Prostate gland (tissue), 2 donors: ENCODE data around the gene FBN2. TPM values are rescaled to one million over a fixed set of nuclear protein-coding genes. Genes with fewer than 3 reads are reported as not detected.

Experiments
- DNase-seq: peaks from one replicate; pipeline ENCODE4 v3.0.0-alpha.2; 2019; ENCODE audit warnings: low spot score
- H3K27ac ChIP-seq, 2 donors: fragments of 200-600 bp; sonication (generic); 2 replicates each; pipeline ENCODE4 v1.5.1; 2017 to 2019
- H3K27me3 ChIP-seq: fragments of 200-600 bp; sonication (generic); replicated peaks from 2 replicates; pipeline ENCODE4 v1.5.1; 2019; ENCODE audit not compliant: insufficient read depth
- H3K36me3 ChIP-seq, 2 donors: fragments of 200-600 bp; sonication (generic); 1 replicate in 1 of 2; 2 replicates in 1 of 2; pipeline versions ENCODE4 v1.5.1 to v1.8.1; 2017 to 2019
- H3K4me1 ChIP-seq: fragments of 200-600 bp; sonication (generic); replicated peaks from 2 replicates; pipeline ENCODE4 v1.5.1; 2019
- H3K4me3 ChIP-seq, 2 donors: fragments of 200-600 bp; sonication (generic); 2 replicates each; pipeline ENCODE4 v1.5.1; 2017 to 2019
- H3K9me3 ChIP-seq: fragments of 200-600 bp; sonication (generic); 2 replicates; pipeline ENCODE4 v1.5.1; 2017
- POLR2A ChIP-seq: fragments of 450-650 bp; IDR thresholded peaks from one replicate; pipeline ENCODE4 v1.6.1; 2016; ENCODE audit warnings: antibody characterized with exemption, mild to moderate bottlenecking
- POLR2AphosphoS5 ChIP-seq: sonication (generic); formaldehyde crosslinking; IDR thresholded peaks from one replicate; pipeline ENCODE4 v1.6.1; 2017; ENCODE audit warnings: antibody characterized with exemption
- WGBS: methylation state at CpG from one replicate; pipeline ENCODE4 v1.1.5; 2018; 5-methylcytosine and 5-hydroxymethylcytosine counted together
- intact Hi-C: fragments of 100-400 bp; cut with DNase I; formaldehyde crosslinking; loops from one replicate; pipeline ENCODE4 v1.14.2; 2022
- total RNA-seq, 2 donors: library from RNA; depleted of rRNA; stranded (reverse); fragments of >200 nt; gene quantifications; one replicate each; pipeline ENCODE4 v1.1.0, GENCODE V29; 2016
- TF ChIP-seq, protein P1 (sequence below), 4 experiments: fragments of 200-600 bp in 2 of 4; fragments of 450-650 bp in 2 of 4; sonication (generic) in 2 of 4; IDR thresholded peaks; 1 replicate in 3 of 4; 2 replicates in 1 of 4; pipeline ENCODE4 v1.5.1; 2016 to 2019; ENCODE audit warnings: antibody characterized with exemption in 4 of 4, mild to moderate bottlenecking in 2 of 4, moderate library complexity in 2 of 4

Gene FBN2
- total RNA-seq, 2 donors from 2014 or later: 0.82 to 6.6 TPM

DNA sequence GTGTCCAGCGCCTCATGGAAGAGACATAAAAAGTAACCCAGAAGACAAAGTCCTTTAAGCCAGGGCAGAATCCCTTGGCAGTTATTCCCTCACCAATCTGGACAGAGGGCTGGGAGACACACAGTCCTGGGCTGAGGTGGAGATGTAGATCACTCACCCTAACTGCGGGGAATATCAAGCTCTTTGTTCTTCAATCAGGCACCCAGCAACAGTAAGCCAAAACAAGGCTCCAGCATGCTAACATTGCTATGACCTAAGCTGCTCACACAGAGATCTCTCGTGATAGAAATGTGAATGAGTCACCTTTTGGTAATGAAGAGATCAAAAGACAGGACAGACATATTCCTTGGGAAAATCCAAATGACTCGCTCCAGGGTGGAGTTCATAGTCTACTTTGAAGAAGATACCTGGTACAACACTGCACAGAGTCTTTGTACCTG is 101.3 kb downstream of the FBN2 start:
- WGBS: 77% methylated on average over 4 of the region's 4 CpGs
- Histone ChIP-seq H3K27me3 (no peaks in the 10 kb centered on the region), H3K9me3 (no peaks in the 10 kb centered on the region), H3K36me3 (no peaks in the 10 kb centered on the region), H3K27ac (no peak overlapping the region), H3K4me3 (no peak overlapping the region), H3K4me1 (no peaks in the 10 kb centered on the region)
- TF ChIP-seq, protein P1, sequence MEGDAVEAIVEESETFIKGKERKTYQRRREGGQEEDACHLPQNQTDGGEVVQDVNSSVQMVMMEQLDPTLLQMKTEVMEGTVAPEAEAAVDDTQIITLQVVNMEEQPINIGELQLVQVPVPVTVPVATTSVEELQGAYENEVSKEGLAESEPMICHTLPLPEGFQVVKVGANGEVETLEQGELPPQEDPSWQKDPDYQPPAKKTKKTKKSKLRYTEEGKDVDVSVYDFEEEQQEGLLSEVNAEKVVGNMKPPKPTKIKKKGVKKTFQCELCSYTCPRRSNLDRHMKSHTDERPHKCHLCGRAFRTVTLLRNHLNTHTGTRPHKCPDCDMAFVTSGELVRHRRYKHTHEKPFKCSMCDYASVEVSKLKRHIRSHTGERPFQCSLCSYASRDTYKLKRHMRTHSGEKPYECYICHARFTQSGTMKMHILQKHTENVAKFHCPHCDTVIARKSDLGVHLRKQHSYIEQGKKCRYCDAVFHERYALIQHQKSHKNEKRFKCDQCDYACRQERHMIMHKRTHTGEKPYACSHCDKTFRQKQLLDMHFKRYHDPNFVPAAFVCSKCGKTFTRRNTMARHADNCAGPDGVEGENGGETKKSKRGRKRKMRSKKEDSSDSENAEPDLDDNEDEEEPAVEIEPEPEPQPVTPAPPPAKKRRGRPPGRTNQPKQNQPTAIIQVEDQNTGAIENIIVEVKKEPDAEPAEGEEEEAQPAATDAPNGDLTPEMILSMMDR (IDR thresholded peaks at IDR 0.05): no peak
- TF ChIP-seq POLR2A (no peak), POLR2AphosphoS5 (no peak)
- intact Hi-C loops: no loop called here
- no peak for DNase-seq

DNA sequence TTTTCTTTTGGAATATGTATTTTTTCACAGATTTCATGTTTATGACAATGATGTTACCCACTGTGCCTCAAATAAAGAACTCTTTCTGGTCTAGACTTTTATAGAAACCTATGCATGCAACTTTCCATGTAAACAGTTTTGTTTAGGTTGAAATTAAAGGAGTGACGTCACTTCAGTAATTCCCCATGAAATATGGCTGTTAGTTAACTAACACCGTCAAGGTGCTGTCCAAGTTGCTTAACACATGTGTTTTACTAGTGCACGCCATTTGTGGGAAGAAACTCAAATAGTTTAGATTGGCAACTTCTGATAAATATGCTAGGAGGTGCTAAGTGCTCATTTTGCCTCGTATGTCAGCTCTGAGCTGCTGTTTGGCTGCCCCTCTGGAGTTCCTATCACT is 102.2 kb downstream of the FBN2 start:
- no peak for DNase-seq
- Histone ChIP-seq H3K9me3 (no peaks in the 10 kb centered on the region), H3K4me1 (no peaks in the 10 kb centered on the region), H3K27me3 (no peaks in the 10 kb centered on the region), H3K4me3 (no peak overlapping the region), H3K36me3 (no peaks in the 10 kb centered on the region), H3K27ac (no peak overlapping the region)
- intact Hi-C loops: no loop called here
- no peak for TF ChIP-seq POLR2AphosphoS5
- TF ChIP-seq, protein P1 (IDR thresholded peaks at IDR 0.05): no peak
- TF ChIP-seq POLR2A: no peak
- 82% methylated on average over 4 of the region's 4 CpGs for WGBS

DNA sequence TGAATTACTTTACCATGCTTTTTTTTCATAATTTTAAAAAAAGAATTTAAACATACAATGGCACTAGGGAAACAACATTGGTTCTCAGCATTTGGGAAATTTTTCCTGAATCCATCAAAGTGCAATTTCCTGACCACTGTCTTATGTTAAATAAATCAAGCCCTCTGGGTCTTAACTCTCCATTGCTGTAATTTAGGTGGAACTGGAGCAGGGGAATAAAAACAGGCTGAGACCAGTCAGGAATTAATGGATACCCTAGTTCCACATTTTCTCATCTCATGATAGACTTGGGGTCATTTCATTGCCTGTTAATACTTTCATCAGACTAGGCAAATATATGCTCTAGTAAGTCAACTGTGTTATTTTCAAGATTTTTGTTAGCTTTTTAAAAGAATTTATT is 103.1 kb downstream of the FBN2 start:
- no peak for TF ChIP-seq POLR2AphosphoS5
- TF ChIP-seq, protein P1 (IDR thresholded peaks at IDR 0.05): no peak
- TF ChIP-seq POLR2A: no peak
- H3K4me3 ChIP-seq: no peak overlapping the region
- DNase-seq: no peak
- H3K27me3 ChIP-seq: no peaks in the 10 kb centered on the region
- H3K27ac ChIP-seq: no peak overlapping the region
- no peaks in the 10 kb centered on the region for H3K4me1 ChIP-seq
- H3K36me3 ChIP-seq: no peaks in the 10 kb centered on the region
- intact Hi-C loops: no loop called here
- H3K9me3 ChIP-seq: no peaks in the 10 kb centered on the region

DNA sequence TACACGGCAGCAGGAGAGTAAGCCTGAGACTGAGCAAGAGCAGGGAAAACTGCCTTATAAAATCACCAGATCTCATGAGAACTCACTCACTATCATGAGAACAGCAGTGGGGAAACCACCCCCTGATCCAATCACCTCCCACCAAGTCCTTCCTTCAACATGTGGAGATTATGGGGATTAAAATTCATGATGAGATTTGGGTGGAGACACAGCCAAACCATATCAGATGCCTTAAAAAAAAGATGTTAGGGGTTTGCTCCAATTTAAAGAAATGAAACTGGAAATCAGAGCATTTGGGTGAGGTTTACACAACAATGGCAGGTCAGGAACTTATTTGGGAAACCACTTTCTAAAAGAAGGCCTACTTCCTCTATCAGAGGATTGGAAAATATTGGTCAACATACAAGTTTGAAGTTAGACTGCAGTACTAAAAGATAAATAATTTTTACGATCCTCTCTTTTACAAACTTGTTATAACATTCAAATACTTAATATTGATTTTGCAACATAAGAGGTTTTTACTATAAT is 105.1 kb downstream of the FBN2 start:
- H3K4me3 ChIP-seq: no peak overlapping the region
- DNase-seq: no peak
- intact Hi-C loops: no loop called here
- H3K36me3 ChIP-seq: no peaks in the 10 kb centered on the region
- H3K9me3 ChIP-seq: no peaks in the 10 kb centered on the region
- H3K27me3 ChIP-seq: no peaks in the 10 kb centered on the region
- TF ChIP-seq, protein P1 (IDR thresholded peaks at IDR 0.05): no peak
- TF ChIP-seq POLR2AphosphoS5 (no peak), POLR2A (no peak)
- 79% methylated on average over 2 of the region's 2 CpGs for WGBS
- H3K4me1 ChIP-seq: no peaks in the 10 kb centered on the region
- no peak overlapping the region for H3K27ac ChIP-seq

DNA sequence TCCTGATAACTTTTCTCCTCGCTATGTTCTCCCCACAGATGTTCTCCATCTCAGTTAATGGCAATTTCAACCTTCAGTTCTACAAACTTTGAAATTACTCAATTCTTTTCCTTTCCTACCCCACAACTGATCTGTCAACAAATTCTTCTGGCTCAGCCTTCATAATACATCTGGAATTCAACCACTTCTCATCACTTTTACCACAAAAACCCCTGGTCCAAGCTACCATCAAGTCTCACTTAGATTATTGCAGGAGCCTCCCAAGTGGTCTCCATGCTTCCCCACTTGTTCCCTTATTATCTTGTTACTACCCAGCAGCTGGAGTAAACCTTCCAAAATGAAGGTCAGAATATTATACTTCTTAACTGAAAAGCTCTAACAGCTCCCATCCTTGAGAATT is 110.1 kb downstream of the FBN2 start:
- 92% methylated on average over 1 of the region's 1 CpG for WGBS
- no peak for DNase-seq

More for the DNA sequence above, 110.1 kb downstream of the FBN2 start:
- no peaks in the 10 kb centered on the region for H3K36me3 ChIP-seq
- no peak overlapping the region for H3K27ac ChIP-seq
- TF ChIP-seq POLR2A: no peak
- no peak for TF ChIP-seq POLR2AphosphoS5
- TF ChIP-seq, protein P1 (IDR thresholded peaks at IDR 0.05): no peak
- intact Hi-C loops: no loop called here
- no peaks in the 10 kb centered on the region for H3K27me3 ChIP-seq
- no peaks in the 10 kb centered on the region for H3K9me3 ChIP-seq
- H3K4me1 ChIP-seq: no peaks in the 10 kb centered on the region
- no peak overlapping the region for H3K4me3 ChIP-seq
